Body of pancreas (tissue), 4 donors: ENCODE measurements around the gene DDAH2.

Experiments used
- CTCF ChIP-seq, 7 experiments: fragments of 450-650 bp in 4 of 7; fragments of 200-600 bp in 3 of 7; sonication (generic) in 3 of 7; IDR thresholded peaks; one replicate each; pipeline ENCODE4 v1.5.1; 2016 to 2019; ENCODE audit warnings: antibody characterized with exemption in 7 of 7
- POLR2A ChIP-seq, 3 donors: fragments of 450-650 bp; IDR thresholded peaks; one replicate each; pipeline ENCODE4 v1.6.1; 2016; ENCODE audit warnings: antibody characterized with exemption in 3 of 3, mild to moderate bottlenecking in 2 of 3

- TF ChIP-seq CTCF (IDR thresholded peaks at IDR 0.05) (no peak), POLR2A (IDR thresholded peaks at IDR 0.05) (no peak)
Observed at GRCh38 chr6:31677955-31678354, 51.1 kb downstream of the DDAH2 start.
